Activated T-cell treated with anti-CD3 and anti-CD28 coated beads for 1 hour (primary cell): ENCODE measurements around the gene NOS1AP.
"Not testable (repeated sequence)": the region's sequence is repeated elsewhere in the genome, so short reads cannot be mapped to it uniquely, and the experiment has no call there.

Experiments
- DNase-seq: peaks from one replicate; pipeline ENCODE4 v3.0.0-alpha.2; 2020; ENCODE audit warnings: low read depth

The NOS1AP gene

DNA sequence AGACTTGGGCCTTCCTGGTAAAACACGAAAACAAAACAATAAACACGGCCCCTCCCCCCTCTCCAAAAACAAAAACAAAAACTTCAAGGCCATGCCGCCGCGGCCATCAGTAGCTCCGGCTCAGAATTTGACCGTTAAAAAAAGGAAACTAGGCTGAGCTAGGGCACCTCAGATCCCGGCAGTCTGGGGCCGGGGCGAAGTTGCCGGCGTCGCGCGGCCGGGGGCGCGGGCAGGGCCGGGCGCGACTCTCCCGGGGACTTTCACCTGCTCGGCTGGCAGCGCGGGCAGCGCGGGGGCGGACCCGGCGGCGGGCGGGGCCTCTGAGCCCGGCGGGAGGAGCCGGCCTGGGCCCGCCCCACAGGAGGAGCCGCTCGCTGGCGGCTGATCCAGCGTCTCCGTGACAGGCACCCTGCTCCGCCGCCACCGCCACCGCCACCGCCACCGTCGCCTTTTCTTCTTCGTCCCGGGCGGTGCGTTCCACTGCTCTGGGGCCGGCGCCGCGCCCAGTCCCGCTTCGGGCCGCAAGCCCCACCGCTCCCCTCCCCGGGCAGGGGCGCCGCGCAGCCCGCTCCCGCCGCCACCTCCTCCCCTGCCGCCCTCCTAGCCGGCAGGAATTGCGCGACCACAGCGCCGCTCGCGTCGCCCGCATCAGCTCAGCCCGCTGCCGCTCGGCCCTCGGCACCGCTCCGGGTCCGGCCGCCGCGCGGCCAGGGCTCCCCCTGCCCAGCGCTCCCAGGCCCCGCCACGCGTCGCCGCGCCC is at the start of gene NOS1AP:
Gene NOS1AP, plus strand, starts transcription at position 358 of the 760 bp plus-strand sequence. CDS start 487 bp downstream, outside the sequence.
- DNase-seq: peak; percentile 65

DNA sequence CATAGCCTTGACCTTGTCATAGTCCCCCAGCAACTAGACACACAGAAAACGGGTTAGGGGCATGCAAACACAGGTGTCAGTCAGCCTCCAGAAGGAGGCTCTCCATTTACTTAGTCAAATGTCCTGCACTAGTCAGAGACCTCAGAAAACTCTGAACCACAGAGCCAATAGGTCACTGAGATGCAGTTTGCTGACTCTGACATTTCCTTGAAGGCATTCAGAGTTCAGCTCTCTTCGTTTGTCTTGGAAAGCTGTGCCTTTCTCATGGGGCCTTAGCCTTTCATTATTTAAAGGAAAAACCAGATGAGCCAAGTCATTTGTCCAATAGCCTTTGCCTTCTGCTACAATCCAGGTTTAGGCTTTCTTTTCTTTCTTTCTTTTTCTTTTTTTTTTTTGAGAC is 49.3 kb upstream of the NOS1AP start:
- DNase-seq: no peak

DNA sequence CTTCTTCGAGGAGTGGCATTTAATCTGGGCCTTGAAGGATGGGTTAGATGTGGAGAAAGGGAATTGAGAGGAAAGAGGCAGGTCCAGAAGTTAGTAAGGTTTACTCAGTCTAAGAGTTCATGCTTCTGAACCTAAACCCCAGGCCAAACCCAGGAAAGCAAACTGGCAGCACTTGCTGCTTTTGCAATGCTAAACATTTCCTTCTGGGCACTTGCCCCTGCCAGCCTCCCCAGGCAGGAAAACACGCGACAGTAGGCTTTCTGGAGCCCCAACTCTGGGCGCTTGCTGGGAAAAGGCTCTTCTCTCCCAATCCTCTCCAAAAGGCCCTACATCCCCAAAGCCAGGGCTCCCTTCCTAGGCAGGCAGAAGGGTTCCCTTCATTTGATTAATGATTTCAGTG is 48.4 kb upstream of the NOS1AP start:
- DNase-seq: no peak

DNA sequence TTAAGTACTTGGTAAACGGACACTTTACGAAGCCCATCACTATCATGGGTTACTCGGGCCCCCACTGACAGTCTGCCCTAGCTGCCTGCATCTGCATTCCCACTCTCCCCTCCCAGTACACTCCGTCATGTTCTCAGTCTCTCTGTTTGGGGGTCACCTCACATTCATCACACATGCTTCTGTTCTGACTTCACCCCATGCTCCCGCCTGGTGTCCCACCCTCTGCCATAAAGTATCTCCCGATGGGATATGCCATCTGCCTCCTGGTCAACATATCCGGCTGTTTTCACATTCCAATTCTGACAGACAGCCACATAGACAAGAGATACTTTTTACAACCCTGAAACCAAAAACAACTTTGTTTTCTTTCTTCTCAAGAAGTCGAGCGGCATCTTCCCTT is 46.9 kb upstream of the NOS1AP start:
- DNase-seq: no peak

DNA sequence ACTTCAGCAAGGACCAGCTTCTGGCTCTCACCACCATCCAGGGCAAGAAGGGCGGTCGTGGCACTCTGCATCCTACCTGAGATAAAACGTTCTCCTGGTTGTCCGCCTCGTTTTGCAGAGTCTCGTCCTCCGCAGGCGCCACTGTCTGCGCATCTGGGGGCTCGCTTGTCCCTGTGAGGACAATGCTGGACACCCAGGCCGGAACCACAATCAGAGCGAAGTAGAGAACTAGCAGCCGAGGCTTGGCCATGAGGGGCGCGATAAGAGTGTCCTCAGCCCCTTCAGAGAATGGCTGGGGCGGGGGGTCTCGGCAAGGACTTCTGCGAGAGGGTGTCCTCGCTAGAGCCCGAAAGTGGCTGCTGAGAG is 46.3 kb upstream of the NOS1AP start:
- DNase-seq: no peak

DNA sequence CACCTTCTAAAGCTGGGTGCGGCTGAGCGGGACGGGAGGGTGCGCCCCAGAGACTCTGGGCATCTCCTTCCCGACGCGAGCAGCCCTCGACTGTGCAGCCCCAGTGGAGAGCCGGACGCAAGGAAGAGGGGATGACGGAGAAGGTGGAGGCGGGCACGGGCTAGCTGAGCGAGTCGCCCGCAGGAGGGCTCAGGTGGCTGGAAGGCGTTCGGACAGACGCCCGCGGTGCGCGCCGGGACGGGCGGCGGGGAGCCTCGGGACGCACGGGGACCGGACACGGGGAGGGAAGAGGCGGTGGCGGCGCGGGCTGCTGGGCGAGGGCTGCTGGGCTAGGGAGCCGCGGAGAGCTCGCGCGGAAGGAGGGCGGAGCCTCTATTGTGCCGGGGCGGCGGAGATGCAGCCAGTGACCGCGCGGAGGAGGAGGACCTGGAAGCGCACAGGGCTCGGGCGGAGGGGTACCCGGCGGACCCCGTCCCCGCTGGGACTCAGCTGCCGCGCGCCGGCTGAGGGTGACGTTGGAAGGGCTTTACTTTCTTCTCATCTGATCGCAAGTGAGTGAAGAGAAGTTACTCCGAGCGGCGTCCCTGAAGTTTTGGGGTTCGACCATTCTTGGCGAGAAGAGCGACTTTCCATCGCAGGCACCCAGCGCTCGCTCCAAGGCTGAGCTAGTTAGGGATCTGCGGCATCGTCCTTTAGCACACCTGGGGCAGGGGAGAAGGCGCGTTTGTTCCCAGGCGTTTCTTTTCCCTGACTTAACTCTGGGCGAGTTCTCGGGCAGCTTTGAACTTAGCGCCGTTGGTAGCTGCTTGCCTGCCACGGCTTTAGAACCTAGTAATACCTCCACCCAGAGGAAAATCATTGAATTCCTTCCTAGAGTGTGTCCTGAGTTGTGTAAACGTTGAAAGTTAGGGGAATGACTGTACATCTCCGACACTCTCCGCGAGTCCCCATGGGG is 45.7 kb upstream of the NOS1AP start, which contains the start of gene OLFML2B:
Gene OLFML2B, minus strand, starts transcription at position 323 of the 955 bp plus-strand sequence. CDS start 439 bp downstream, outside the sequence.
- DNase-seq: peak; percentile 16

DNA sequence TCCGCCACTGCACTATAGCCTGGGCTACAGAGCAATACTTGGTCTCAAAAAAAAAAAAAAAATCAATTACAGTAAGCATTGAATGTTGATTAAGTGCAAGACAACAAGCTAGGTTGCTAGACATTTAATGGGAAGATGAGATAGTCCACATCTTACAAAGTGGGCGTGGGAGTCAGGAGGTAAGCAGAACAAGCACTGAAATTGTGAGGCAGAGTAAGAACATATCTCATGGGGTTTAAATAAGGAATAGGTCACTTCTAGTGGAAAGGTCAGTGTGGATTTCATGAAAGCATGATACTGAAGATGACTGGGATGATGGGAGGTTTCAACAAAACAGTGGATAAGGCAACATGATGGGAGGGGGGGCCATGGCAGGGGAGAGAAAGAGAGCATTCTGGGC is 44.0 kb upstream of the NOS1AP start:
- DNase-seq: no peak

DNA sequence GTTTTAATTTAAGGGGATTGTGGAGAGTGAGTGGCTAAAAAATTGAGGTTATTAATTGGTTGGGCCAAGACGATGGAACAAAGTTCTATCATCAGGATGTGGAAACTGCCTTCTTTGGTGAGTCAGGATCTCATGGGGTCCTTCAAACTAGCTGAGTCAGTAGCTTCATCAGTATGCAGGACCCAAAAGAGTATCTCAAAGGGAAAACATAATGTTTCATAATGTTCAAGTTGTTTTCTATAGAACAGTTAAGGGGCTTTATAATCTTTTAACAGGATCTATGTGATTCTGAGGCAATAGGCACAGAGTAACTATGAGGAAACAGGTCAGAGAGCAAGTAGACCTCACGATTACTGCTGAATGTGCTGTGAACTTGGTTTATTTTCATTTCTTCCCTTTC is 42.6 kb upstream of the NOS1AP start:
- no peak for DNase-seq

DNA sequence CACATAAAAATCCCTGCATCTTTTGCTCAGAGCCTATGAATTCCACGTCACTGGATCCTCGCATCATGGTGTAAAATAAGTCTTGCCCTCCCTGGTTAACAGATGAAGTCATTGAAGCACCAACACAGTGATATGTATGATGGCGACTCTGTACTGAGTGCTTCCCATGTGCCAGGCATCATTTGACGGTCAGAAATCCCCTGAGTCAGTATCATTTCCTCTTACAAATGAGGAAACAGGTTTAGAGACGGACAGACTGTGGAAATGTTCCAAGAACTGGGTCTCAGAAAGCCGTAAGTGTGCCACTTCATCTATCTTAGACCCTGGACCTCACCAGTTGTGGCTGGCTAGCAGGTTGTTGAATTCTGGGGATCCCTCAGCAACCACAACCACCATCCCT is 40.8 kb upstream of the NOS1AP start:
- no peak for DNase-seq

DNA sequence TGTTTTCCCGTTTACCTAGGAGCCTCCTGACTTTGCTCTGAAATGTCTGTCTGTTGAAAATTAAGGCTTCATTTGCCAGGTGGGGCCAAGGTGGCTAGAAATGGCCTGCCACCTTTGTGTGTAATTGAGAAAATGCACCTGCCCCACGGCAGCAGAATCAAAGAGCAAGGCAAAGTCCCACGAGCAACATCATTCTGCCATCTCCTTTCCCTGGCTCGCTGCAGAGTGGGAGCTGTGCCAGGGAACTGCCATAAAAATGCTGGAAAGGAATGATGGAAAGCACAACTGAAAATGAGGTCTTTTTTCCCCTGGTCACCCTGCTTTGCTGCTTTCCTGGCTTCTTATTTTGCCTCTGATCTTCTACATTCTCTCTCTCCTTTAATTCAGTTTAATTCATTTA is 40.3 kb upstream of the NOS1AP start:
- no peak for DNase-seq

DNA sequence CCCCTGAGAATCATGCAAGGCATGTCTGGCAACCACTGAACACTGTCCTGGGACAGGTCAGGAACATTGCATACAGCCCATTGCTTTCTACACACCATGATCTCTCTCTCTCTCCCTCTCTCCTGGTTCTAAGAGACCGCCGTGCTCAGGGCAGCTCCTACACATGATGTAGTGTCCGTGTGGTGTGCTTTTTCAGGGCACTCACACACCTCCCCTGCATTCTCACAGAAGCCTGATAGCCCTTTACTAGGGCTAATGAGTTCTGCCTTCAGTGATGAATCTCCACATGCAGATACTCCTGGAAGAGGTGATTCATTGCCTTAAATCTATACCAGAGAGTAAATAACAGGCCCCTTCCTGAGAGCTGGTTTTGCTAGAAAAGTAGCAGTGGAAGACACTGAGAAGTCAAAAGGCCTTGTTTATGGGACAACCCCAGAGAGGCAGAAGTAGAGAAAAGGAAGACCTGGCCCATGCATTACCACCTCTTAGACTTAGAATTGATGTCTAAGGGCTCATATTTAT is 38.7 kb upstream of the NOS1AP start:
- DNase-seq: no peak

DNA sequence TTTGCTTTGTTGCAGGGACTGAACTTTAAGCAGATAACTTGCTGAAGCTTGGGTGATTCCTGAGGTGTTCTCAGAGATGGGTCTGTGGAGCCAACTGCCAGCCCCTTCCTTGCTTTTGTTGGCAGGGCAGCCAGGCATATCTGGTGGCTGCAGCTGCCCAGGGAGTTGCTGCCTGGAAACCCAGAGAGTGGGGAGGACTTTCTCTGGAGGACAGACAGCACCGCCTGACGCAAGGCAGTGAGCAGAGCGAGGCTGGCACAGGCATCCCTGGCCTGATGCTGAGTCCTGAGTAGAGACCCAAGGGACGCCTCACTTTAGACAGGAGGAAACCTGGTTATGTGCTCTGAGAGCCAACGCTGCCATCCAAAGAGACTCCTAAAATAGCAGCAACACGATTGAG is 36.1 kb upstream of the NOS1AP start:
- DNase-seq: no peak

DNA sequence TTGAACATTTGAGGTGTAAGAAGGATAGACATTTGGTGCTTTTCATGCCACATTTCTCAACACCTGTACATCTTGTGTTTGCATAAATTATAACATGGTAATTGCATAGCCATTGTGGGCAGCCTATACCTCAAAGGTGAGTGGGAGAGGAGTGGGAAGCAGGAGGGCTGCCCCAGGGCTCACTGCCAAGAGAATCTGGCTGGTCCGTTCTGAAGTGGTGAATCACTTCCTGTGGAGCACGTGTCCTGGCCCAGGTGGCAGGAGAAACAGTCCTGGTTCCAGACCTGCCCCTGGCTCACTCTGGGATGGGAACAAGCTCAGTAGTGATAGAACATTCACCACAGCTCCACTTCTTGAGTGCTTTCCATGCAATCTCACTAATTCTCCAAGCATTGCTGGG is 34.2 kb upstream of the NOS1AP start:
- no peak for DNase-seq

DNA sequence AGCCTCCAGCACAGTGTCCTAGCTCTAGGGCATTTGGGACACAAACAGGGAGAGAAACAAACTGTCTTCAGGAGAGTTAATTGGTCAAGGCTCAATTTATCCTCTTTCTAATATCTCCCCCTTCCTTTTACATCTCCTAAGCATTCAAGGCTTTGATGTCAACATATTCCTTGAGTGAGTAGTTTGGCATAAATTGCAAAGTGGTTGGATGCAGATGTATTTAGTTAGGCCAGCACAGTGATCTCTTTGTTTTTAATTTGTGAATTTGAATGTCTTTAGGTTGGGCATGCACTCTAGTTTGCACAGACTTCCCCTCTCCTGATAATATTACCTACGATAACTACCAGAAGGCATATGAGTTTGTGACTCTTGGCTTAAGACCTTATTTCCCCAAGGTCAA is 33.3 kb upstream of the NOS1AP start:
- no peak for DNase-seq

DNA sequence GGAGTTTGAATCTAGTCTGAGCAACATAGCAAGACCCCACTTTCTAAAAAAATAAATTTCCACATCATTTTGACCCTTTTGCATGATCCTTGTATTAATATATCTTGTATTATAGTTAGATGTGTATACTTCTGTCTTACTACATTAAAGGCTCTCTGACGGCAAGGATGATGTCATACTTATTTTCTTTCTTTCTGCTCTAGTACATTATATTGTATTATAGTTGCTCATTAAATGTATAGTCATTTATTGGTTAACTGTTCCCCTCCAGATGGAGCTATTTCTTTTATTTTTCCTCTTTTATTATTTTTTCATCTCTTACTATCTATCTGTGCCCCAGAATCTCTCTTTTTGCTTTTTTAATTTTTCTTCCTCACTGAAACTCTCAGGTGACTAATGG is 30.9 kb upstream of the NOS1AP start:
- no peak for DNase-seq

DNA sequence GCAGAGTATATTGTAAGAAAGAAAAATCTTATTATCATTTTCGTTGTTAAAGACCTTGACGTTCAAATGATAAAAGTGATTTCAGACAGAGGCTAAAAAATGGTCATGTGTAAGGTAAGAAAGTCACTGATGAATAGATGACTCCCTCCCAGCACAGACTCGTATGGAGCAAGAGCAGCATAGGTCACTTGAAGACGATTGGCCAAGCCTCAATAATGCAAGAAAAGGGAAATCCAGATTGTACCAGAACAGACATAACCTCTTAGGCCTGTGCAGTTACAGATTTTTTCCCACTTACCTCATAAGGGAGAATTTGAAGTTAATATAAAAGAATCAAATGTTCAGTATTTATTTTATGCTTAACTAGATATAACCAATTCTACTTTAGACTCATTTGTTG is 29.5 kb upstream of the NOS1AP start:
- DNase-seq: no peak

DNA sequence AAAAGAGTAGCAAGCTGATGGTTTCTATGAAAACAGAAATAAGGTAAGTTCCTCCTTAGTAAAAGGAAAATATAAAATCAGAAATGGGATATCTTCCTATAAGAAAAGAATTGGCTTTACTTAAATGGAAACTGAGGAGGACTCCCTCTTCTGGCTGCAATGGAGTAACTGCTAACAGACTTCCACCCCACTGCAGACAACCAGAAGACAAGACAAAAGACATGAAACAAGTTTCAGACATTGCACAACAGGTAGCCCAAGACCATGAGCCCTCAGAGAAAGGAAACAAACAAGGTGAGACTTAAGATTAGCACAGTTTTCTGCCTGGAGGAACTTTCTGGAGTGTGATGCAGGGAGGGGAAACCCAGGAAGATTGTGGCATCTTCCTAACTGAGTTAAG is 28.8 kb upstream of the NOS1AP start:
- no peak for DNase-seq

DNA sequence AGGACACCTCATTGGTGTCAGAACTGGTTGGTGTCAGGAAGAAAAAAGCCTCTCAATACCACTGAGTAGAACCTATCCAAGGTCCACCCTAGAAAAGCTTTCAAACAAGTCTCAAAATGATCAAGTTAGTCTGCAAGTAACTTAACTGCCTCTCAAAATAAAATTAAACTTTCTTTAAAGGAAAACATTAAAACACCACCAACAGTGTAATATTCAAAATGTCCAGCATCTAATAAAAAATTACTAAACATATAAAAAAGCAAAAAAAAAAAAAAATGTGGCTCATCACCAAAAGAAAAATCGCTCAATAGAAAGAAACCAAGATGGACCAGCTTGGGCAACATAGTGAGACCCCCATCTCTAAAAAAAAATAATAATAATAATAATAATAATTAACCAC is 27.1 kb upstream of the NOS1AP start:
- no peak for DNase-seq

DNA sequence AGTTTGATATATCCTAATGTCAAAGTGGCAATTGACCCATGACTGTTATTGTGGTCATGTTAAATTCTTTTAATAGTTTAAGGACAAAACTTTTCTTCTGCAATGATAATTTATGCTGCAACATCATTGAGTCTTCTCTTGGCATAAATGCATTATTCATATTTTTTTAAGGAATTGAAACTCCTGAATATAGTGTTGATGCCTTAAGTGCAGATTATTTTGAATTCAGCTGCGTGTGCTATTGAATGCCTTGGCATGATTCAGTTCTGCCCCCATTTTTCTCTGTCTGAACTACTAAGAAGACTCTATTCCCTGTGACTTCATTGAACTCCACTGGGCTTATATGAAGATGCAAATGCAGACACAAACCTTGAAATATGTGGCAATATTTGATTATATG is 22.6 kb upstream of the NOS1AP start:
- no peak for DNase-seq

DNA sequence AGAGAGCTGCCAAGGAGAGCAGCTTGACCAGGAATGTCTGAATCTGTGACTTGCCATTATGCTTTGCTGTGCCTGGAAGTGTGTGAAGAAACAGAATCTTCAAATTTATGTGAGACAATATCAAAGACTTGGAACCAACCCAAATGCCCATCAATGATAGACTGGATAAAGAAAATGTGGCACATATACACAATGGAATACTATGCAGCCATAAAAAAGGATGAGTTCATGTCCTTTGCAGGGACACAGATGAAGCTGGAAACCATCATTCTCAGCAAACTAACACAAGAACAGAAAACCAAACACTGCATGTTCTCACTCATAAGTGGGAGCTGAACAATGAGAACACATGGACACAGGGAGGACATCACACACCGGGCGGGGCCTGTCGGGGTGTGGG is 15.5 kb upstream of the NOS1AP start:
- DNase-seq: not testable (repeated sequence)

DNA sequence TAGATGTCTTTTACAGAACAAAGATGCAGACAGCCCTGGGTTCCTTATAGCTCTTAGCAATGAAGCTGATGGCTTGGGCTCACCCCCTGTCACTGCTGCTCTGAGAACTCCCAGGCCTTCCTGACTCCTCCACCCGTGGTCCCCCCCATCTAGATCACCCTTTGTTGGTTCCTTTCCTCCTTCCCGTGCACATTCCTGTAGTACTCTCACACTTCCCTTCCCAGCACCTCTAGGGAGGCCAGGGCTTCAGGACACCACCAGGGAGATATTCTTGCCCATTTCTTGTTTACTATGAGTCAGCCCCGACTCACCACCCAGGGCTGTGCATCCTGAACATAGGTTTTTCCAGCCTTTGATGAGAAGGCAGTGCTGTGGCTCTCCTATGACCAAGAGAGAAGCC is 14.4 kb upstream of the NOS1AP start:
- DNase-seq: no peak

DNA sequence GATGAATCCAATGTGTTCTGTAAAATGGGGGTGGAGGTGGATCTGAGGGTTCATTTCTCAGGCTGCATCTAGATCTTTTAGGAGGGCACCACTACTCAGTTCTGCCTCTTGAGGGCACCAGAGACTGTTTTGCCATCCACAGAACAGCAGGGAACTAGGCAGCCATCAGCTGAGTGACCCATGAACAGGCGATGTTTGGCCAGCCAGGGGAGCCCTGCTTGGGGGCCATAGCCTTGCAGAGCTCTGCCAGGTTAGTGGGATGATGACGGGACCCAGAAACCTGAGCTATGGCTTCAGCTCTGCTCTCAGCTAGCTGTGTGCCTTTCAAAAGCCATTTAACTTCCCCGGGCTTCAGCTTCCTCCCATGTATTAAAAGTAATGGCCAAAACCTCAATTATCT is 13.4 kb upstream of the NOS1AP start:
- peak; percentile 20 for DNase-seq

DNA sequence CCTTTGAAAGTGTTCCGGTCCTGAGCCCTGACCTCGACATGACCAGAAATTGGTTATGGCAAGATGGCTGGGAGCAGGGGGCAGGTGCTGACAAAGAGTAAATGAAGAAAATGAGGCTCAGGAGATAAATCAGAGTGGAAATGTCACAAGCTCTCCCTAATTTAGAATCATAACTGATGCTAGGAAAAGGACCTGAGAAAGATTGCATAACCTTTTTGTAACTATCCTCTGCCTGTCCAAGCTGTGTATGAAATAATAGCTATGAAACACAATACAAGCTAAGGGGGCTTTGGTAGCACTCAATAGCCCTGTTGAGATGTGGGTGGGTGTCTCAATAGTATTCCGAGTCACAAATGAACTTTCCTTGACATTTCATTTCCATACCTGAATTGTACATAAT is 12.9 kb upstream of the NOS1AP start:
- no peak for DNase-seq
